Mesothelial cell of epicardium (in vitro differentiated cells): ENCODE results near the gene EIF4G3. TPM values are rescaled to one million over a fixed set of nuclear protein-coding genes. Genes with fewer than 3 reads are reported as not detected.
"Not testable (repeated sequence)": the region's sequence is repeated elsewhere in the genome, so short reads cannot be mapped to it uniquely, and the experiment has no call there.

Experiments used
- DNase-seq, 2 experiments: peaks; one replicate each; pipeline ENCODE4 v3.0.0; 2021; ENCODE audit warnings: low spot score in 2 of 2; ENCODE audit not compliant: unreplicated experiment in 2 of 2
- H3K27ac Mint-ChIP-seq: 2 replicates; pipeline ENCODE4 v1.8.0; 2021; ENCODE audit warnings: mixed read lengths
- H3K27me3 Mint-ChIP-seq: 2 replicates; pipeline ENCODE4 v1.8.0; 2021; ENCODE audit warnings: low read depth, mixed read lengths
- H3K36me3 Mint-ChIP-seq: 2 replicates; pipeline ENCODE4 v1.8.0; 2021; ENCODE audit warnings: mixed read lengths
- H3K4me1 Mint-ChIP-seq: 2 replicates; pipeline ENCODE4 v1.8.0; 2021; ENCODE audit warnings: mixed read lengths
- H3K4me3 Mint-ChIP-seq: 2 replicates; pipeline ENCODE4 v1.8.0; 2021; ENCODE audit warnings: mild to moderate bottlenecking, moderate library complexity, mixed read lengths
- H3K9me3 Mint-ChIP-seq: 2 replicates; pipeline ENCODE4 v1.8.0; 2021; ENCODE audit warnings: mixed read lengths
- CTCF ChIP-seq: fragments of 200-600 bp; sonication (generic); IDR thresholded peaks from one replicate; pipeline ENCODE4 v1.5.0; 2021; ENCODE audit warnings: antibody characterized with exemption; ENCODE audit not compliant: unreplicated experiment
- total RNA-seq: library from RNA; stranded (reverse); gene quantifications from 3 replicates; pipeline ENCODE4 v1.2.1, GENCODE V29; 2021

Gene EIF4G3
- total RNA-seq, 1 donor from 2014 or later = 106 TPM

DNA sequence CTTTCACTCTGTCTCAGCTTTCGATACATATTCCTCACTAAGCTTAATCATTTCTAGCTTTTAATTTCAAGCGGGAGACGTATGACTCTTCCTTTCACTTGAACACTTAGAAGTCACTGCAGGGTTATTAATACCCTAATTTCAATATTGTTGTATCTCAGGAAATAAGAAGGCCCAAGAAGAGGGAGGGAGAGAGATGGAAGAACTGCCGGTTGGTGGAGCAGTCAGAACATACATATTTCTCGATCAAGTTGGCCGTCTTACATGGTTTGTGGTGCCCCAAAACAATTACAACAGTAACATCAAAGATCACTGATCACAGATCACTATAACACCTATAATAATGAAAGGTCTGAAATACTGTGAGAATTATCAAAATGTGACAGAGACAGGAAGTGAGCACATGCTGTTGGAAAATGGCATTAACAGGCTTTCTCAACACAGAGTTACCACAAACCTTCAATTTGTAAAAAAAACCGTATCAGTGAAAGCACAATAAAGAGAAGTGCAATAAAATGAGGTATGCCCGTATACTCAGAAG lies 244.2 kb downstream of the EIF4G3 start:
- no peak overlapping the region for H3K4me3 Mint-ChIP-seq
- no peak for TF ChIP-seq CTCF
- no peaks in the 10 kb centered on the region for H3K9me3 Mint-ChIP-seq
- H3K4me1 Mint-ChIP-seq = peaks cover 7% of the 10 kb centered on the region
- no peak for DNase-seq
- H3K27me3 Mint-ChIP-seq = no peaks in the 10 kb centered on the region
- no peak overlapping the region for H3K27ac Mint-ChIP-seq
- peaks cover 41% of the 10 kb centered on the region for H3K36me3 Mint-ChIP-seq

DNA sequence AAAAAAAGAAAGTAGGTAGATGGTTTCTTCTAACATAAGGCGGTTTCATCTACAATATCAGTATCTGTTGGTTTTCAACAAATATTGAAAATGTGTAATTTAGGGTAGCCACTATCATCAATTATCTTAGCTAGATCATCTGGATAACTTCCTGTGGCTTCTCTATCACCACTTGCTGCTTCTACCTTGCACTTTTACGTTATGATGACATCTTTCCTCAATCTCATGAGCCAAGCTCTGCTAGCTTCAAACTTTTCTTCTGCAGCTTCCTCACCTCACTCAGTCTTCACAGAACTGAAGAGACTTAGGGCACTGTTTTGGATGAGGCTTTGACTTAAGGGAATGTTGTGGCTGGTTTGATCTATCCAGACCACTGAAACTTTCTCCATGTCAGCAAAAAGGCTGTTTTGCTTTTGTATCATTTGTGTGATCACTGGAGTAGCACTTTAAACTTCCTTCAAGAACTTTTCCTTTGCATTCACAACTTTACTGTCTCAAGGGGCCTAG lies 244.7 kb downstream of the EIF4G3 start:
- DNase-seq = no peak
- Mint-ChIP-seq H3K9me3 (no peaks in the 10 kb centered on the region), H3K27ac (no peak overlapping the region), H3K4me3 (no peak overlapping the region), H3K27me3 (no peaks in the 10 kb centered on the region), H3K36me3 (peaks cover 43% of the 10 kb centered on the region), H3K4me1 (peaks cover 4% of the 10 kb centered on the region)
- TF ChIP-seq CTCF = no peak

- no peak for TF ChIP-seq CTCF
- H3K36me3 Mint-ChIP-seq = peaks cover 43% of the 10 kb centered on the region
- H3K27me3 Mint-ChIP-seq = no peaks in the 10 kb centered on the region
- H3K27ac Mint-ChIP-seq = no peak overlapping the region
- no peak for DNase-seq
- no peaks in the 10 kb centered on the region for H3K4me1 Mint-ChIP-seq
- H3K9me3 Mint-ChIP-seq = no peaks in the 10 kb centered on the region
- no peak overlapping the region for H3K4me3 Mint-ChIP-seq
Observed at GRCh38 chr1:20930427-20930826, 246.3 kb downstream of the EIF4G3 start.

DNA sequence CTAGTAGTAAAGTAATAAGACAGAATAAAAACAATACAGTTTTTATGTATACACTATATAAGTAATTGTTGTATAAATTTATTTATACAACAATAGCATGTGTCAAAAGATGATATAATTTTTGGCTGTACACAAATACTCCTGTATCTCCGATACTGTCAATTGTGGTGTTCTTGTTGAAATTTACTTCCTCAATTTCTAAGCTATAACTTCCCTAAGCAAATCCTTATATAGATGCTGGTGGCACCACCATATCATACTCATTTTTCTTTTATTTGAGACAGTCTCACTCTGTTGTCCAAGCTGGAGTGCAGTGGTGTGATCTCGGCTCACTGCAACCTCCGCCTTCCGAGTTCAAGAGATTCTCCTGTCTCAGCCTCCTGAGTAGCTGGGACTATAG lies 248.6 kb downstream of the EIF4G3 start:
- Mint-ChIP-seq H3K27me3 (no peaks in the 10 kb centered on the region), H3K4me3 (no peak overlapping the region), H3K9me3 (no peaks in the 10 kb centered on the region), H3K27ac (no peak overlapping the region), H3K36me3 (peaks cover 36% of the 10 kb centered on the region), H3K4me1 (no peaks in the 10 kb centered on the region)
- TF ChIP-seq CTCF = no peak
- DNase-seq = no peak

- H3K4me3 Mint-ChIP-seq = no peak overlapping the region
- no peaks in the 10 kb centered on the region for H3K4me1 Mint-ChIP-seq
- H3K36me3 Mint-ChIP-seq = peaks cover 5% of the 10 kb centered on the region
- no peak overlapping the region for H3K27ac Mint-ChIP-seq
- H3K27me3 Mint-ChIP-seq = no peaks in the 10 kb centered on the region
- no peak for TF ChIP-seq CTCF
- no peaks in the 10 kb centered on the region for H3K9me3 Mint-ChIP-seq
- no peak for DNase-seq
Observed at GRCh38 chr1:20921285-20921684, 255.4 kb downstream of the EIF4G3 start.

DNA sequence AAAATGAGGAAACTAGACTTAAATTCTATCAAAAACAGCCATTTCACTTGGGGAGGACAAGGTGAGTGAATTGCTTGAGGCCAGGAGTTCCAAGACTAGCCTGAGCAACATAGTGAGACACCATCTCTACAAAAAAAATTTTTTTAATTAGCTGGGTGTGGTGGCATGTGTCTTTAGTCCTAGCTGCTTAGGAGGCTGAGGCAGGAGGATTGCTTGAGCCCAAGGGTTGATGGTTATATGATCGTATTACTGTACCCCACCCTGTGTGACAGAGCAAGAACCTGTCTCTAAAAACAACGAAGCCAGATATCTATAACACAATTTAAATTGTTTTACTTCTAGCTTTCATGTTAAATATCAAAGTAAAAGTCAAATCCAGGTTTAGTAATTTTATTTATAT lies 263.5 kb downstream of the EIF4G3 start:
- no peak for TF ChIP-seq CTCF
- no peak overlapping the region for H3K27ac Mint-ChIP-seq
- DNase-seq = no peak
- no peaks in the 10 kb centered on the region for H3K27me3 Mint-ChIP-seq
- H3K4me1 Mint-ChIP-seq = no peaks in the 10 kb centered on the region
- peaks cover 7% of the 10 kb centered on the region for H3K36me3 Mint-ChIP-seq
- H3K4me3 Mint-ChIP-seq = no peak overlapping the region
- no peaks in the 10 kb centered on the region for H3K9me3 Mint-ChIP-seq

- H3K36me3 Mint-ChIP-seq = peaks cover 16% of the 10 kb centered on the region
- H3K4me1 Mint-ChIP-seq, DNase-seq, H3K4me3 Mint-ChIP-seq, H3K27me3 Mint-ChIP-seq, H3K9me3 Mint-ChIP-seq, H3K27ac Mint-ChIP-seq: not testable (repeated sequence)
Observed at GRCh38 chr1:20907526-20907925, 269.2 kb downstream of the EIF4G3 start.
